Gastroesophageal sphincter (tissue), 4 donors: ENCODE data around the gene CCDC28A. TPM values are rescaled to one million over a fixed set of nuclear protein-coding genes. Genes with fewer than 3 reads are reported as not detected.

Experiments
- ATAC-seq: fragments of 150-250 bp; one replicate; pipeline ENCODE4 v1.9.1; 2016; ENCODE audit warnings: mild to moderate bottlenecking, moderate library complexity
- H3K27ac ChIP-seq, 4 donors: fragments of 200-600 bp; sonication (generic) in 3 of 4; 1 replicate in 3 of 4; 2 replicates in 1 of 4; pipeline ENCODE4 v1.5.1; 2016 to 2019
- H3K27me3 ChIP-seq: fragments of 200-600 bp; sonication (generic); one replicate; pipeline ENCODE4 v1.5.1; 2019
- H3K36me3 ChIP-seq, 2 donors: fragments of 200-600 bp; sonication (generic); one replicate each; pipeline ENCODE4 v1.5.1; 2019; ENCODE audit warnings: control low read depth in 1 of 2
- H3K4me1 ChIP-seq, 3 donors: fragments of 200-600 bp; sonication (generic); 1 replicate in 2 of 3; 2 replicates in 1 of 3; pipeline ENCODE4 v1.5.1; 2016 to 2019; ENCODE audit warnings: control low read depth in 2 of 3
- H3K4me3 ChIP-seq, 2 donors: fragments of 200-600 bp; sonication (generic); one replicate each; pipeline ENCODE4 v1.5.1; 2019; ENCODE audit warnings: mild to moderate bottlenecking in 1 of 2, moderate library complexity in 1 of 2
- H3K9me3 ChIP-seq, 3 donors: fragments of 200-600 bp; sonication (generic); one replicate each; pipeline ENCODE4 v1.5.1; 2017 to 2019; ENCODE audit warnings: control low read depth in 2 of 3
- EP300 ChIP-seq: sonication (generic); formaldehyde crosslinking; IDR thresholded peaks from one replicate; pipeline ENCODE4 v1.6.1; 2017; ENCODE audit warnings: antibody characterized with exemption, mild to moderate bottlenecking
- POLR2A ChIP-seq, 2 donors: fragments of 450-650 bp; IDR thresholded peaks; one replicate each; pipeline ENCODE4 v1.6.1; 2017; ENCODE audit warnings: antibody characterized with exemption in 2 of 2, mild to moderate bottlenecking in 2 of 2, moderate library complexity in 1 of 2
- POLR2AphosphoS5 ChIP-seq: sonication (generic); formaldehyde crosslinking; IDR thresholded peaks from one replicate; pipeline ENCODE4 v1.6.1; 2017; ENCODE audit warnings: antibody characterized with exemption
- WGBS, 2 donors: methylation state at CpG; one replicate each; pipeline ENCODE4 v1.1.5; 2018; ENCODE audit warnings: low coverage in 1 of 2; 5-methylcytosine and 5-hydroxymethylcytosine counted together
- total RNA-seq, 4 donors: library from RNA; depleted of rRNA; stranded (reverse); fragments of >200 nt; gene quantifications; one replicate each; pipeline ENCODE4 v1.1.0, GENCODE V29; 2016
- TF ChIP-seq, protein P1 (sequence below), 4 experiments: fragments of 200-600 bp in 2 of 4; fragments of 450-650 bp in 2 of 4; sonication (generic) in 1 of 4; IDR thresholded peaks; one replicate each; pipeline ENCODE4 v1.5.1; 2017 to 2019; ENCODE audit warnings: antibody characterized with exemption in 4 of 4, mild to moderate bottlenecking in 2 of 4, moderate library complexity in 2 of 4

Gene CCDC28A
- total RNA-seq, 4 donors from 2014 or later: 14.7 to 33.1 (median 16.7) TPM

DNA sequence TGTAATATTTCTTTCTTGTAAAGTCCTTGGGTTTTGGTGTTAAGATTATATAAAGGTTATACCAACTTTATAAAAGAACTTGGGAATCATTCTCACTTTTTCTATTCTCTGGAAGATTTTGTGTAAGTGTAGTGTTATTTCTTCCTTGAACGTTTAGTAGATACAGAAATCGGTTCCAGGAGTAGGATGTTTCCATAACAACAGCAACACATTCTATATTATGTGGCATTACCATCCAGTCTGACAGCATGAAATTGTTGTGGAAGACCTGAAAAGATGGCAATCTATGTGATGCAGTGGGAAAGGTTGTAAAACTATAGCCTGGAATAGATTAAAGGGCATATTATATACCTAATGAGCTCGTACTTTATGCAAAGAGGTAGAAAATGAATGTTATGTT, 36.1 kb downstream of the CCDC28A start:
- Histone ChIP-seq H3K27ac (no peak overlapping the region), H3K36me3 (no peaks in the 10 kb centered on the region), H3K9me3 (no peaks in the 10 kb centered on the region), H3K27me3 (no peaks in the 10 kb centered on the region), H3K4me1 (no peaks in the 10 kb centered on the region), H3K4me3 (no peak overlapping the region)
- no peak for ATAC-seq
- TF ChIP-seq EP300: no peak
- TF ChIP-seq POLR2A (IDR thresholded peaks at IDR 0.05): no peak
- TF ChIP-seq POLR2AphosphoS5: no peak
- 72 to 100% methylated on average over 1 to 3 of the region's 3 CpGs for WGBS, 2 donors

DNA sequence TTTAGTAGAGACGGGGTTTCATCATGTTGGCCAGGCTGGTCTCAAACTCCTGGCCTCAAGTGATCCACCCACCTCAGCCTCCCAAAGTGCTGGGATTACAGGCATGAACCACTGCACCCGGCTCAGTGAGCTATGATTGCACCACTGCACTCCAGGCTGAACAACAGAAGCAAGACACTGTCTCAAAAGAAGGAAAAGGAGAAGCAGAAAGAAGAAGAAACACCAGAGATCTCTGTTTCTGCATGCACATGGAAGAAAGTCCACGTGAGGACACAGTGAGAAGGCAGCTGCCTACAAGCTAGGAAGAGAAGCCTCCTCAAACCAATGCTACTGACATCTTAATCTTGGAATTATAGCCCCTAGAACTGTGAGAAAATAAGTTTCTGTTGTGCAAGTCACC, 38.3 kb downstream of the CCDC28A start:
- WGBS, 2 donors: 60 to 76% methylated on average over 1 to 2 of the region's 3 CpGs
- Histone ChIP-seq H3K27me3 (no peaks in the 10 kb centered on the region), H3K4me3 (no peak overlapping the region), H3K27ac (no peak overlapping the region), H3K36me3 (no peaks in the 10 kb centered on the region), H3K9me3 (no peaks in the 10 kb centered on the region), H3K4me1 (no peaks in the 10 kb centered on the region)
- ATAC-seq: no peak
- TF ChIP-seq POLR2AphosphoS5: no peak
- TF ChIP-seq, protein P1, sequence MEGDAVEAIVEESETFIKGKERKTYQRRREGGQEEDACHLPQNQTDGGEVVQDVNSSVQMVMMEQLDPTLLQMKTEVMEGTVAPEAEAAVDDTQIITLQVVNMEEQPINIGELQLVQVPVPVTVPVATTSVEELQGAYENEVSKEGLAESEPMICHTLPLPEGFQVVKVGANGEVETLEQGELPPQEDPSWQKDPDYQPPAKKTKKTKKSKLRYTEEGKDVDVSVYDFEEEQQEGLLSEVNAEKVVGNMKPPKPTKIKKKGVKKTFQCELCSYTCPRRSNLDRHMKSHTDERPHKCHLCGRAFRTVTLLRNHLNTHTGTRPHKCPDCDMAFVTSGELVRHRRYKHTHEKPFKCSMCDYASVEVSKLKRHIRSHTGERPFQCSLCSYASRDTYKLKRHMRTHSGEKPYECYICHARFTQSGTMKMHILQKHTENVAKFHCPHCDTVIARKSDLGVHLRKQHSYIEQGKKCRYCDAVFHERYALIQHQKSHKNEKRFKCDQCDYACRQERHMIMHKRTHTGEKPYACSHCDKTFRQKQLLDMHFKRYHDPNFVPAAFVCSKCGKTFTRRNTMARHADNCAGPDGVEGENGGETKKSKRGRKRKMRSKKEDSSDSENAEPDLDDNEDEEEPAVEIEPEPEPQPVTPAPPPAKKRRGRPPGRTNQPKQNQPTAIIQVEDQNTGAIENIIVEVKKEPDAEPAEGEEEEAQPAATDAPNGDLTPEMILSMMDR (IDR thresholded peaks at IDR 0.05): no peak
- TF ChIP-seq EP300: no peak
- TF ChIP-seq POLR2A (IDR thresholded peaks at IDR 0.05): no peak

DNA sequence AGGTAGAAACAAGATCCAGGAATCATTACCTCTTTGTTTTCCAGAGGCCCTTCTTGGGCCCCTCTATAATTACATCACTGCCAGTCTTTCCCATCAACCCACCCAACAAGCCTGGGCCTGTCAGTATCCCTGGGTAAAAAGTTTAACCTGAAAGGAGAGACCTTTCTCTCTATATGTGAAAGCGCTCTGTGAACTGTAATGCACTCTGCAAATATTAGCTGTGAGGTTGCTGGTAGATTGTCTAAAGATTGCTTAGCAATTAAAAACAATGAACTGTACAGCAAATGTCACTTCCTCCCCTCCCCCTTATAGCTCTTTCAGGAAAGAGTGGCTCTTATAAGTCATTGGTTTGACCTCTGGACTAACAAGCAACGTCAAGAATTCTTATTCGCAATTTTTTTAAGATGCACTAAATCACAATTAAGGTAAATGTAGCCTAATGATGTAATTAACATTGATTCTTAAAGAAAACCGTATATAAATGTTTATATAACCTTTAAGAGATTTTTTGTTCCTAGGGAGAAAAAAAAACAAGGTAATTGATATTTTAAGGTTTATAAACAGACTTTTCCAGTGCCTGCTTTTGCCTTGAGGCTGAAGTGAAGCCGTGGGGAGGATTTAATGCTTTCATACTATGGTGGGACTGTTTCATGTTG, 40.7 kb downstream of the CCDC28A start:
- Histone ChIP-seq H3K36me3 (no peaks in the 10 kb centered on the region), H3K9me3 (no peaks in the 10 kb centered on the region), H3K4me3 (no peak overlapping the region), H3K27me3 (no peaks in the 10 kb centered on the region), H3K27ac (no peak overlapping the region), H3K4me1 (no peaks in the 10 kb centered on the region)
- ATAC-seq: no peak
- 48 to 55% methylated on average over 3 to 5 of the region's 5 CpGs for WGBS, 2 donors
- TF ChIP-seq EP300 (no peak), POLR2AphosphoS5 (no peak), POLR2A (IDR thresholded peaks at IDR 0.05) (no peak)
- TF ChIP-seq, protein P1 (IDR thresholded peaks at IDR 0.05): no peak

DNA sequence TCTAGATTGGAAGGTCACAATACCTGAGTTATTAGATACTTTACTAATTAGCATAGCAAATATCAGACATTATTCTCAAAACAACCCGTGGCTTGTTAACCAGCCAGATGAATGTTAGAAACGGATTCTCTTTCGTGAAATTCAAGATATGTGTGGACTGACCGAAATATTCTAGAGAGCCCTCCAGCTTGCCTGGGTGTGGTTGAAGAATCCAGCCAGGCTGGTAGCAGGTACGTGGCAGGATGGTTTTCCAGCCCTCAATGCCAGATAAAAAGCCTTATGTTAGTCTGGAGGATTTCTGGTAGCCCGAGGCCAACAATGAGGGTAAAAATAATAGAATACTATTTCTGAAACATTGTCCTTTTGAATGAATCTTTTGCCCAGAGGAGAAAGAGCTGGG, 41.7 kb downstream of the CCDC28A start:
- 74 to 88% methylated on average over 4 to 6 of the region's 6 CpGs for WGBS, 2 donors
- TF ChIP-seq, protein P1 (IDR thresholded peaks at IDR 0.05): no peak
- TF ChIP-seq POLR2A (IDR thresholded peaks at IDR 0.05) (no peak), POLR2AphosphoS5 (no peak), EP300 (no peak)
- H3K36me3 ChIP-seq: no peaks in the 10 kb centered on the region
- no peak overlapping the region for H3K27ac ChIP-seq
- H3K4me1 ChIP-seq: no peaks in the 10 kb centered on the region
- H3K9me3 ChIP-seq: no peaks in the 10 kb centered on the region
- no peak overlapping the region for H3K4me3 ChIP-seq
- ATAC-seq: no peak
- no peaks in the 10 kb centered on the region for H3K27me3 ChIP-seq

DNA sequence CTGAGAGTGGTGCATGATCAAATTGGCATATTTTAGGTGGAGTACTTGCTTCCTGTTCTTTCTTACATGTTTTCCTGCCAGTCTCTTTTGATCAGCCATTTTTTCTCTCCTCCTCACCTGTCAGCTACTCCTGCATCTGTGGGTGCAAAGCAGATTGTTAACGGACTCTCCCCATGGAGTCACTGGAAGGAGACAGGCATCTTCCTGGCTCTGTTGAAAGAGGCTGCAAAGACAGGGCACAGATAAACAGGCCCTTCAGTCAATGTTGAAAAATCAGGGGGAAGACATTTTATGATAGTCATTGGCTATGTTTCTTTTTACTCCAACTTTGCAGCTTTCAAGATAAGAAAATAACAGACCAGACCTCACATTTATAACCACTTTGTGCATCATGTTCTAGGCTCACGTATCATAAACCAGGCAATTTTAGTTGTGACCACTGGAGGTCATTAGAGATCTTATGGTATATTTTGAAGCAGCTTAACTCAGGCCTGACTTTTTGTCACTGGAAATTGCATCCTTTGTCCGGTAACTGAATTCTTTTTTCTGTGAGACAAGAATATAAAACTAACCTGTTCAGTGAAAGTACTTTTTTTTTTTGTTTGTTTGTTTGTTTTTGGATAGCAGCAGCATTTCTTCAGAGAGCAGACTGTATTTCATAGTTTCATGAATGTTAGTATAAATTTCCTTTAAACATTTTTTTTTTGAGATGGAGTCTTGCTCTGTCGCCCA, 42.4 kb downstream of the CCDC28A start:
- Histone ChIP-seq H3K36me3 (no peaks in the 10 kb centered on the region), H3K27me3 (no peaks in the 10 kb centered on the region), H3K4me3 (no peak overlapping the region), H3K4me1 (no peaks in the 10 kb centered on the region), H3K27ac (peak overlapping the region in 1 of 4 donors; percentile 41), H3K9me3 (no peaks in the 10 kb centered on the region)
- TF ChIP-seq EP300: no peak
- TF ChIP-seq, protein P1 (IDR thresholded peaks at IDR 0.05): peak; percentile 60 to 87 (median 85)
- WGBS, 2 donors: 22 to 35% methylated on average over 4 of the region's 4 CpGs
- ATAC-seq: peak; percentile 79
